HepG2 (cell line): Measurements from ENCODE around the gene UCN2. TPM values are rescaled to one million over a fixed set of nuclear protein-coding genes. Genes with fewer than 3 reads are reported as not detected.
A peak's percentile ranks its signal among the peaks of the same experiment; 100 is the strongest.

Experiments
- ATAC-seq: fragments of 200-7000 bp; cut with Tn5 transposase; 3 replicates; pipeline ENCODE4 v1.9.1; 2020; ENCODE audit warnings: mild to moderate bottlenecking, moderate library complexity
- BruUV-seq: library from RNA; stranded (reverse); fragments of 400-500 nt; replicated peaks from 2 replicates; lab custom pipeline; 2021; lab: Mats Ljungman, UMichigan
- CTCF ChIA-PET: fragments of 300-600 bp; formaldehyde crosslinking; extraction: SDS; loops from one replicate; lab custom pipeline; 2021; ENCODE audit warnings: low total read pairs, inconsistent platforms, low intra/inter-chr PET ratio; lab: Yijun Ruan, JAX
- POLR2A ChIA-PET: fragments of 350-600 bp; sonication (Branson Sonifier 250); formaldehyde crosslinking; loops from one replicate; lab custom pipeline; 2020; ENCODE audit warnings: antibody characterized with exemption, inconsistent platforms; lab: Yijun Ruan, JAX
- DNase-seq: peaks from one replicate; pipeline ENCODE4 v3.0.0-alpha.2; 2015; ENCODE audit warnings: low spot score
- FAIRE-seq: peaks from 3 replicates; lab custom pipeline; 2011; peaks lifted over from hg19 to GRCh38; lab: Jason Lieb, UNC
- H2AFZ ChIP-seq: one replicate; pipeline ENCODE4 v1.6.1; 2011; ENCODE audit warnings: low read length, inconsistent platforms
- H3K27ac ChIP-seq: fragments of 300-600 bp; 3 replicates; pipeline ENCODE4 v1.8.0; 2011; ENCODE audit warnings: mixed run types, mild to moderate bottlenecking, mixed read lengths, low read length, inconsistent platforms; ENCODE audit not compliant: insufficient read depth; ENCODE audit errors: extremely low read length
- H3K27me3 ChIP-seq, 2 experiments: fragments of 200-600 bp in 1 of 2; 2 replicates in 1 of 2; 3 replicates in 1 of 2; pipeline versions ENCODE4 v1.6.0 to v1.8.0; 2011; ENCODE audit warnings: low read length in 2 of 2, mild to moderate bottlenecking in 2 of 2, moderate library complexity in 2 of 2, inconsistent platforms in 1 of 2; ENCODE audit not compliant: insufficient read depth in 2 of 2, control insufficient read depth in 1 of 2
- H3K36me3 ChIP-seq, 2 experiments: fragments of 200-600 bp in 1 of 2; replicated peaks in 1 of 2; 2 replicates in 1 of 2; 3 replicates in 1 of 2; pipeline versions ENCODE4 v1.5.1 to v1.8.0; 2011; ENCODE audit warnings: low read length in 2 of 2, inconsistent platforms in 1 of 2; ENCODE audit not compliant: insufficient read depth in 2 of 2, control insufficient read depth in 1 of 2
- H3K4me1 ChIP-seq: 2 replicates; pipeline ENCODE4 v1.5.1; 2012; ENCODE audit warnings: low read length, inconsistent platforms; ENCODE audit not compliant: insufficient read depth
- H3K4me2 ChIP-seq: 2 replicates; pipeline ENCODE4 v1.6.0; 2011; ENCODE audit warnings: low read depth, low read length, inconsistent platforms
- H3K4me3 ChIP-seq, 3 experiments: fragments of 200-600 bp in 1 of 3; sonication (generic), shearing (Covaris generic) in 1 of 3; replicated peaks in 1 of 3; 2 replicates each; pipeline ENCODE4 v1.5.1; 2011 to 2016; ENCODE audit warnings: low read length in 3 of 3, inconsistent platforms in 2 of 3, low read depth in 2 of 3, mild to moderate bottlenecking in 2 of 3, control low read depth in 1 of 3, mixed read lengths in 1 of 3; ENCODE audit not compliant: insufficient read depth in 1 of 3
- H3K79me2 ChIP-seq: one replicate; pipeline ENCODE4 v1.6.1; 2011; ENCODE audit warnings: low read length, inconsistent platforms; ENCODE audit not compliant: insufficient read depth
- H3K9ac ChIP-seq: 2 replicates; pipeline ENCODE4 v1.6.0; 2011; ENCODE audit warnings: mild to moderate bottlenecking, low read depth, low read length, inconsistent platforms; ENCODE audit not compliant: insufficient read depth
- H3K9me3 ChIP-seq: 2 replicates; pipeline ENCODE4 v1.5.1; 2012; ENCODE audit warnings: mild to moderate bottlenecking, low read length
- H4K20me1 ChIP-seq: 2 replicates; pipeline ENCODE4 v1.6.0; 2011; ENCODE audit warnings: inconsistent platforms, mild to moderate bottlenecking, low read length, moderate library complexity; ENCODE audit not compliant: insufficient read depth
- CHCHD3 ChIP-seq: sonication (generic); formaldehyde crosslinking; IDR thresholded peaks from 2 replicates; pipeline ENCODE4 v1.8.0; 2022; ENCODE audit warnings: mild to moderate bottlenecking, missing genetic modification reagents, moderate library complexity
- NR2F6 ChIP-seq, 2 experiments: IDR thresholded peaks; 2 replicates each; pipeline ENCODE4 v1.6.1; 2016; ENCODE audit warnings: antibody characterized with exemption in 1 of 2, mild to moderate bottlenecking in 1 of 2
- ZNF549 ChIP-seq: sonication (generic); formaldehyde crosslinking; IDR thresholded peaks from 2 replicates; pipeline ENCODE4 v1.5.0; 2020; ENCODE audit warnings: missing genetic modification reagents
- WGBS: methylation state at CpG from one replicate; pipeline ENCODE4 v1.1.6; 2017; ENCODE audit warnings: low lambda C conversion rate; 5-methylcytosine and 5-hydroxymethylcytosine counted together
- in situ Hi-C: cut with HindIII; loops from 2 replicates; pipeline ENCODE4 v1.10.0; 2017; ENCODE audit warnings: low pct_unique_long_range_greater_than_20kb; ENCODE audit not compliant: extremely low pct_ligation_motif_present
- intact Hi-C: fragments of 100-400 bp; cut with micrococcal nuclease; formaldehyde crosslinking; loops from one replicate; pipeline ENCODE4 v1.10.0; 2022; ENCODE audit not compliant: unreplicated experiment
- polyA plus RNA-seq, 8 experiments: library from polyadenylated mRNA; depleted of rRNA in 3 of 8; stranded (reverse) in 7 of 8; unstranded in 1 of 8; fragments of >200 nt; fragmentation: Illumina TruSeq in 4 of 8; extraction: Trizol in 4 of 8; gene quantifications; 2 replicates each; pipeline versions ENCODE4 v1.2.1 to v1.2.3, GENCODE V29; 2011 to 2016; ENCODE audit warnings: low read depth in 4 of 8, missing spikeins in 1 of 8, mixed read lengths in 1 of 8; ENCODE audit not compliant: insufficient read depth in 1 of 8
- total RNA-seq, 5 experiments: library from RNA; depleted of rRNA; stranded (reverse); fragments of >200 nt; fragmentation: Illumina TruSeq; extraction: Trizol; gene quantifications; 2 replicates each; pipeline ENCODE4 v1.2.3, GENCODE V29; 2016; ENCODE audit warnings: low read depth in 1 of 5
- TF ChIP-seq, protein P1 (sequence below), 2 experiments: sonication (generic) in 1 of 2; formaldehyde crosslinking in 1 of 2; IDR thresholded peaks; 2 replicates each; pipeline versions ENCODE4 v1.5.1 to v1.6.1; 2011 to 2020; ENCODE audit warnings: borderline replicate concordance in 1 of 2, low read depth in 1 of 2, low read length in 1 of 2, mild to moderate bottlenecking in 1 of 2, missing genetic modification reagents in 1 of 2, moderate library complexity in 1 of 2
- TF ChIP-seq, protein P2 (sequence below): IDR thresholded peaks from 2 replicates; pipeline ENCODE4 v1.6.1; 2016

Gene UCN2
- total and polyA plus RNA-seq, 2 of the 13 experiments (the other 11 are each of a cell fraction or from before 2014, with no cell fraction given), result 0.07 to 1.5 TPM

DNA sequence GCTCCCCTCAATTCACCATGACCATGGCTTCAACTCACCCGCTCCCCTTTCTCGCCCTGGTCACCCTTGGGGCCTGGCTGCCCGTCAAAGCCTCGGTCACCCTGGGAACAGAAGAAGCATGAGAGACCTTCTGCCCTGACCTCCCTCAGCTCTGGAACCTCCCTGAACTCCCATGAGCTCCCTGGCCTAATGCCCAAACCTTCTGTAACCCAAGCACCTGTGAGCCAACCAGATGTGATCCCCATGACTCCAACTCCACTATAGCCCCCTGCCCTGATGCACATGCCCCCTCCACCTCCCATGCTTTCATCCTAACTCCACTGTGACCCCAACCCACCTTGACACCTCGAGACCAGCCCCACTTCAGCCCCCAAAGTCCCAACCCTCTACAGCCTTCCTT lies 3.5 kb upstream of the UCN2 start:
- no TSS peak for BruUV-seq
- in situ Hi-C loops, result no loop called here
- H3K27ac ChIP-seq, result no peak overlapping the region
- ChIA-PET CTCF (no interaction called here), POLR2A (interaction anchor here (1.1 to 1.7 kb wide), 2 partner anchors 32 to 94 kb away, joined by 3 read pairs; no protein-coding TSS in a partner anchor)
- FAIRE-seq, result no peak
- no peaks in the 10 kb centered on the region for H4K20me1 ChIP-seq
- no peaks in the 10 kb centered on the region for H3K79me2 ChIP-seq
- intact Hi-C loops, result no loop called here
- H3K27me3 ChIP-seq, result no peaks in the 10 kb centered on the region
- H3K9ac ChIP-seq, result no peak overlapping the region
- 79% methylated on average over 5 of the region's 5 CpGs for WGBS
- no peak overlapping the region for H3K4me3 ChIP-seq
- no peaks in the 10 kb centered on the region for H3K9me3 ChIP-seq
- peaks cover 91% of the 10 kb centered on the region for H3K4me1 ChIP-seq
- H3K36me3 ChIP-seq, result no peaks in the 10 kb centered on the region
- no peak for DNase-seq
- H3K4me2 ChIP-seq, result no peak overlapping the region
- no peak for ATAC-seq
- H2AFZ ChIP-seq, result no peak overlapping the region
- TF ChIP-seq ZNF549 (CRISPR knock-in tag), result no peak

DNA sequence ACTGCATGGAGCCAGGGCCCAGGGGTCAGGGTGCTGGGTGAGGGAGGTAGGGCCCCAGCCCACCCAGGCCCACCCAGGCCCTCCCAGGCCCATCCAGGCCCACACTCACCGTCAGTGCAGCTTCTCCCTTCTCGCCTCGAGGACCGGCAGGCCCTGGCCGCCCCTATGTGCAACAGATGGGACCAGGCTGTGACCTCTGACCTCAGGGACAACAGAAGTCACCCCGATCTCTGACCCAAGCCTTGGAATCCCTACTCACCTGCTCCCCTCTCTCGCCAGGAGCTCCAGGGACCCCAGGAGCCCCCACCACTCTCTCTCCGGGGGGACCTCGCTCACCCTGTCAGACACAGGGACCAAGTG lies 2.8 kb upstream of the UCN2 start:
- H3K36me3 ChIP-seq, result no peaks in the 10 kb centered on the region
- no peak for DNase-seq
- WGBS, result 82% methylated on average over 8 of the region's 9 CpGs
- intact Hi-C loops (no loop called here), in situ Hi-C loops (no loop called here)
- no peak overlapping the region for H3K4me2 ChIP-seq
- H3K27ac ChIP-seq, result no peak overlapping the region
- no peaks in the 10 kb centered on the region for H4K20me1 ChIP-seq
- no peak overlapping the region for H3K9ac ChIP-seq
- ChIA-PET CTCF (no interaction called here), POLR2A (interaction anchor here (1.7 kb wide), 1 partner anchor 93 kb away, joined by 3 read pairs; no protein-coding TSS in a partner anchor)
- no TSS peak for BruUV-seq
- no peaks in the 10 kb centered on the region for H3K27me3 ChIP-seq
- FAIRE-seq, result no peak
- H2AFZ ChIP-seq, result no peak overlapping the region
- TF ChIP-seq NR2F6 (IDR thresholded peaks at IDR 0.05), result peak; percentile 9; the same call in 1 of the 2 replicates
- TF ChIP-seq NR2F6 (CRISPR knock-in tag; IDR thresholded peaks at IDR 0.05), result no peak
- no peak for TF ChIP-seq CHCHD3 (CRISPR knock-in tag)
- TF ChIP-seq, protein P1, sequence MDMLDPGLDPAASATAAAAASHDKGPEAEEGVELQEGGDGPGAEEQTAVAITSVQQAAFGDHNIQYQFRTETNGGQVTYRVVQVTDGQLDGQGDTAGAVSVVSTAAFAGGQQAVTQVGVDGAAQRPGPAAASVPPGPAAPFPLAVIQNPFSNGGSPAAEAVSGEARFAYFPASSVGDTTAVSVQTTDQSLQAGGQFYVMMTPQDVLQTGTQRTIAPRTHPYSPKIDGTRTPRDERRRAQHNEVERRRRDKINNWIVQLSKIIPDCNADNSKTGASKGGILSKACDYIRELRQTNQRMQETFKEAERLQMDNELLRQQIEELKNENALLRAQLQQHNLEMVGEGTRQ (IDR thresholded peaks at IDR 0.05; ENCODE audit: low read depth, low read length), result no peak
- TF ChIP-seq, protein P1 (CRISPR knock-in tag; IDR thresholded peaks at IDR 0.05; ENCODE audit: borderline replicate concordance), result no peak
- TF ChIP-seq, protein P2, sequence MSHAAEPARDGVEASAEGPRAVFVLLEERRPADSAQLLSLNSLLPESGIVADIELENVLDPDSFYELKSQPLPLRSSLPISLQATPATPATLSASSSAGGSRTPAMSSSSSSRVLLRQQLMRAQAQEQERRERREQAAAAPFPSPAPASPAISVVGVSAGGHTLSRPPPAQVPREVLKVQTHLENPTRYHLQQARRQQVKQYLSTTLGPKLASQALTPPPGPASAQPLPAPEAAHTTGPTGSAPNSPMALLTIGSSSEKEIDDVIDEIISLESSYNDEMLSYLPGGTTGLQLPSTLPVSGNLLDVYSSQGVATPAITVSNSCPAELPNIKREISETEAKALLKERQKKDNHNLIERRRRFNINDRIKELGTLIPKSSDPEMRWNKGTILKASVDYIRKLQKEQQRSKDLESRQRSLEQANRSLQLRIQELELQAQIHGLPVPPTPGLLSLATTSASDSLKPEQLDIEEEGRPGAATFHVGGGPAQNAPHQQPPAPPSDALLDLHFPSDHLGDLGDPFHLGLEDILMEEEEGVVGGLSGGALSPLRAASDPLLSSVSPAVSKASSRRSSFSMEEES, result no peak
- no peaks in the 10 kb centered on the region for H3K9me3 ChIP-seq
- no peak overlapping the region for H3K4me3 ChIP-seq
- H3K4me1 ChIP-seq, result peaks cover 91% of the 10 kb centered on the region
- ATAC-seq, result no peak
- no peaks in the 10 kb centered on the region for H3K79me2 ChIP-seq
